Measurements from ENCODE around the gene OPCML. TPM values are rescaled to one million over a fixed set of nuclear protein-coding genes. Genes with fewer than 3 reads are reported as not detected.

The OPCML gene
- total and polyA plus RNA-seq, 2 donors from 2014 or later: 0.77 to 1.1 TPM

- Histone ChIP-seq H3K9ac (ENCODE audit: low read length in 3 of 3) (no peak overlapping the region), H3K9me3 (ENCODE audit: control insufficient read depth in 2 of 3, insufficient read depth in 1 of 3, low read length in 3 of 3) (no peaks in the 10 kb centered on the region), H3K4me3 (ENCODE audit: low read length in 3 of 3) (no peak overlapping the region), H3K27me3 (ENCODE audit: control insufficient read depth, insufficient read depth, low read length) (no peaks in the 10 kb centered on the region), H3K4me1 (ENCODE audit: control insufficient read depth in 2 of 3, insufficient read depth in 2 of 3, low read depth in 1 of 3, low read length in 3 of 3) (no peaks in the 10 kb centered on the region), H3K27ac (ENCODE audit: low read depth in 2 of 2, low read length in 2 of 2) (no peak overlapping the region), H3K36me3 (ENCODE audit: control insufficient read depth in 2 of 3, insufficient read depth in 3 of 3, low read length in 3 of 3) (no peaks in the 10 kb centered on the region)
- intact Hi-C loops (cut with DNase I): no loop called here
- FAIRE-seq (no peak), DNase-seq (no peak)
- TF ChIP-seq CTCF (IDR thresholded peaks at IDR 0.05; ENCODE audit: borderline replicate concordance, extremely low read depth, insufficient read depth): no peak
Observed at GRCh38 chr11:132788816-132789325, 743.4 kb downstream of the OPCML start.

- no peaks in the 10 kb centered on the region for H3K9me3 ChIP-seq (ENCODE audit: control insufficient read depth in 2 of 3, insufficient read depth in 1 of 3, low read length in 3 of 3)
- DNase-seq: no peak
- H3K4me1 ChIP-seq (ENCODE audit: control insufficient read depth in 2 of 3, insufficient read depth in 2 of 3, low read depth in 1 of 3, low read length in 3 of 3): no peaks in the 10 kb centered on the region
- H3K27me3 ChIP-seq (ENCODE audit: control insufficient read depth, insufficient read depth, low read length): no peaks in the 10 kb centered on the region
- FAIRE-seq: no peak
- H3K4me3 ChIP-seq (ENCODE audit: low read length in 3 of 3): no peak overlapping the region
- TF ChIP-seq CTCF (IDR thresholded peaks at IDR 0.05; ENCODE audit: borderline replicate concordance, extremely low read depth, insufficient read depth): no peak
- no peak overlapping the region for H3K9ac ChIP-seq (ENCODE audit: low read length in 3 of 3)
- H3K36me3 ChIP-seq (ENCODE audit: control insufficient read depth in 2 of 3, insufficient read depth in 3 of 3, low read length in 3 of 3): no peaks in the 10 kb centered on the region
- intact Hi-C loops (cut with DNase I): no loop called here
- no peak overlapping the region for H3K27ac ChIP-seq (ENCODE audit: low read depth in 2 of 2, low read length in 2 of 2)
Observed at GRCh38 chr11:132785878-132786277, 746.4 kb downstream of the OPCML start.

- Histone ChIP-seq H3K4me1 (ENCODE audit: control insufficient read depth in 2 of 3, insufficient read depth in 2 of 3, low read depth in 1 of 3, low read length in 3 of 3) (no peaks in the 10 kb centered on the region), H3K4me3 (ENCODE audit: low read length in 3 of 3) (no peak overlapping the region), H3K27me3 (ENCODE audit: control insufficient read depth, insufficient read depth, low read length) (no peaks in the 10 kb centered on the region), H3K27ac (ENCODE audit: low read depth in 2 of 2, low read length in 2 of 2) (no peak overlapping the region), H3K36me3 (ENCODE audit: control insufficient read depth in 2 of 3, insufficient read depth in 3 of 3, low read length in 3 of 3) (no peaks in the 10 kb centered on the region), H3K9me3 (ENCODE audit: control insufficient read depth in 2 of 3, insufficient read depth in 1 of 3, low read length in 3 of 3) (no peaks in the 10 kb centered on the region), H3K9ac (ENCODE audit: low read length in 3 of 3) (no peak overlapping the region)
- intact Hi-C loops (cut with DNase I): no loop called here
- TF ChIP-seq CTCF (IDR thresholded peaks at IDR 0.05; ENCODE audit: borderline replicate concordance, extremely low read depth, insufficient read depth): no peak
- DNase-seq (no peak), FAIRE-seq (no peak)
Observed at GRCh38 chr11:132784441-132784840, 747.9 kb downstream of the OPCML start.

GRCh38 chr11:132782102-132782501, 750.2 kb downstream of the OPCML start:
- DNase-seq: no peak
- H3K4me1 ChIP-seq (ENCODE audit: control insufficient read depth in 2 of 3, insufficient read depth in 2 of 3, low read depth in 1 of 3, low read length in 3 of 3): no peaks in the 10 kb centered on the region
- no peaks in the 10 kb centered on the region for H3K27me3 ChIP-seq (ENCODE audit: control insufficient read depth, insufficient read depth, low read length)
- H3K4me3 ChIP-seq (ENCODE audit: low read length in 3 of 3): no peak overlapping the region
- no peaks in the 10 kb centered on the region for H3K9me3 ChIP-seq (ENCODE audit: control insufficient read depth in 2 of 3, insufficient read depth in 1 of 3, low read length in 3 of 3)
- no peak for TF ChIP-seq CTCF (IDR thresholded peaks at IDR 0.05; ENCODE audit: borderline replicate concordance, extremely low read depth, insufficient read depth)
- no peaks in the 10 kb centered on the region for H3K36me3 ChIP-seq (ENCODE audit: control insufficient read depth in 2 of 3, insufficient read depth in 3 of 3, low read length in 3 of 3)
- H3K27ac ChIP-seq (ENCODE audit: low read depth in 2 of 2, low read length in 2 of 2): no peak overlapping the region
- no peak overlapping the region for H3K9ac ChIP-seq (ENCODE audit: low read length in 3 of 3)
- intact Hi-C loops (cut with DNase I): no loop called here
- FAIRE-seq: no peak

Measured in kidney (tissue), 14 donors.